IgD-negative memory B cell (primary cell): ENCODE measurements around the gene LTA4H. TPM values are rescaled to one million over a fixed set of nuclear protein-coding genes. Genes with fewer than 3 reads are reported as not detected.
A peak's percentile ranks its signal among the peaks of the same experiment; 100 is the strongest.

Source experiments
- H3K27ac Mint-ChIP-seq, 3 donors: one replicate each; pipeline ENCODE4 v1.8.0; 2020 to 2022; ENCODE audit warnings: mild to moderate bottlenecking in 3 of 3, mixed read lengths in 3 of 3, moderate library complexity in 1 of 3
- H3K27me3 Mint-ChIP-seq: one replicate; pipeline ENCODE4 v1.8.0; 2021; ENCODE audit warnings: mixed read lengths
- H3K36me3 Mint-ChIP-seq: one replicate; pipeline ENCODE4 v1.8.0; 2020; ENCODE audit warnings: mild to moderate bottlenecking, mixed read lengths
- H3K4me1 Mint-ChIP-seq, 3 donors: one replicate each; pipeline ENCODE4 v1.8.0; 2020 to 2022; ENCODE audit warnings: mixed read lengths in 3 of 3, mild to moderate bottlenecking in 1 of 3
- H3K4me3 Mint-ChIP-seq, 4 donors: one replicate each; pipeline ENCODE4 v1.8.0; 2020 to 2022; ENCODE audit warnings: mild to moderate bottlenecking in 4 of 4, mixed read lengths in 4 of 4, moderate library complexity in 3 of 4
- H3K9me3 Mint-ChIP-seq, 3 donors: one replicate each; pipeline ENCODE4 v1.8.0; 2020 to 2021; ENCODE audit warnings: mixed read lengths in 3 of 3, mild to moderate bottlenecking in 1 of 3
- polyA plus RNA-seq: library from polyadenylated mRNA; unstranded; fragments of 300-500 nt; fragmentation: Illumina TruSeq; gene quantifications from one replicate; pipeline ENCODE4 v1.2.3, GENCODE V29; 2021

The LTA4H gene
- polyA plus RNA-seq, 1 donor from 2014 or later, result 122 TPM

- Mint-ChIP-seq H3K27ac (no peak overlapping the region), H3K4me1 (peaks cover 10 to 21% (median 18%) of the 10 kb centered on the region in 3 donors), H3K4me3 (no peak overlapping the region), H3K36me3 (peaks cover 1% of the 10 kb centered on the region), H3K27me3 (no peaks in the 10 kb centered on the region), H3K9me3 (no peaks in the 10 kb centered on the region)
Measured at GRCh38 chr12:96064966-96065365, 29.6 kb upstream of the LTA4H start.

GRCh38 chr12:96064271-96064670 is 28.9 kb upstream of the LTA4H start:
- Mint-ChIP-seq H3K4me1 (peaks cover 10 to 21% (median 18%) of the 10 kb centered on the region in 3 donors), H3K27me3 (no peaks in the 10 kb centered on the region), H3K27ac (peak overlapping the region in 2 of 3 donors; percentile 32 to 72), H3K4me3 (peak overlapping the region in 1 of 4 donors; percentile 0), H3K36me3 (peaks cover 1% of the 10 kb centered on the region), H3K9me3 (no peaks in the 10 kb centered on the region)

GRCh38 chr12:96063046-96063445 is 27.7 kb upstream of the LTA4H start:
- H3K4me3 Mint-ChIP-seq, result peak overlapping the region in 1 of 4 donors; percentile 63
- no peaks in the 10 kb centered on the region for H3K9me3 Mint-ChIP-seq
- no peaks in the 10 kb centered on the region for H3K27me3 Mint-ChIP-seq
- H3K27ac Mint-ChIP-seq, result peak overlapping the region in 2 of 3 donors; percentile 84 to 86
- peaks cover 1% of the 10 kb centered on the region for H3K36me3 Mint-ChIP-seq
- H3K4me1 Mint-ChIP-seq, result peaks cover 10 to 21% (median 18%) of the 10 kb centered on the region in 3 donors

GRCh38 chr12:96061864-96062453 is 26.6 kb upstream of the LTA4H start:
- peaks cover 10 to 23% (median 21%) of the 10 kb centered on the region in 3 donors for H3K4me1 Mint-ChIP-seq
- no peaks in the 10 kb centered on the region for H3K27me3 Mint-ChIP-seq
- peaks cover 0 to 4% (median 2%) of the 10 kb centered on the region in 3 donors for H3K9me3 Mint-ChIP-seq
- peaks cover 1% of the 10 kb centered on the region for H3K36me3 Mint-ChIP-seq
- peak overlapping the region; percentile 46 to 94 (median 85) for H3K27ac Mint-ChIP-seq
- H3K4me3 Mint-ChIP-seq, result peak overlapping the region; percentile 3 to 92 (median 50)

GRCh38 chr12:96061323-96061722 is 25.9 kb upstream of the LTA4H start:
- Mint-ChIP-seq H3K36me3 (peaks cover 1% of the 10 kb centered on the region), H3K4me3 (no peak overlapping the region), H3K4me1 (peaks cover 10 to 23% (median 21%) of the 10 kb centered on the region in 3 donors), H3K9me3 (peaks cover 0 to 4% (median 2%) of the 10 kb centered on the region in 3 donors), H3K27ac (peak overlapping the region in 1 of 3 donors; percentile 94), H3K27me3 (no peaks in the 10 kb centered on the region)

- Mint-ChIP-seq H3K36me3 (peaks cover 1% of the 10 kb centered on the region), H3K9me3 (peaks cover 0 to 4% (median 2%) of the 10 kb centered on the region in 3 donors), H3K4me1 (peaks cover 10 to 23% (median 21%) of the 10 kb centered on the region in 3 donors), H3K4me3 (no peak overlapping the region), H3K27ac (peak overlapping the region in 1 of 3 donors; percentile 84), H3K27me3 (no peaks in the 10 kb centered on the region)
Measured at GRCh38 chr12:96060041-96060440, 24.7 kb upstream of the LTA4H start.

GRCh38 chr12:96057986-96058553 is 22.7 kb upstream of the LTA4H start:
- Mint-ChIP-seq H3K27ac (peak overlapping the region in 1 of 3 donors; percentile 2), H3K4me1 (peaks cover 8 to 21% (median 10%) of the 10 kb centered on the region in 3 donors), H3K27me3 (no peaks in the 10 kb centered on the region), H3K36me3 (peaks cover 1% of the 10 kb centered on the region), H3K9me3 (peaks cover 0 to 4% (median 2%) of the 10 kb centered on the region in 3 donors), H3K4me3 (no peak overlapping the region)

GRCh38 chr12:96056646-96057455 is 21.5 kb upstream of the LTA4H start:
- Mint-ChIP-seq H3K4me3 (no peak overlapping the region), H3K27ac (peak overlapping the region in 1 of 3 donors; percentile 2), H3K4me1 (peaks cover 2 to 19% (median 5%) of the 10 kb centered on the region in 3 donors), H3K9me3 (peaks cover 0 to 4% (median 2%) of the 10 kb centered on the region in 3 donors), H3K27me3 (no peaks in the 10 kb centered on the region), H3K36me3 (no peaks in the 10 kb centered on the region)

GRCh38 chr12:96054244-96054610 is 18.8 kb upstream of the LTA4H start:
- H3K27ac Mint-ChIP-seq, result no peak overlapping the region

GRCh38 chr12:96053476-96054243 is 18.3 kb upstream of the LTA4H start:
- no peaks in the 10 kb centered on the region for H3K27me3 Mint-ChIP-seq
- no peak overlapping the region for H3K4me3 Mint-ChIP-seq
- no peaks in the 10 kb centered on the region for H3K36me3 Mint-ChIP-seq
- H3K4me1 Mint-ChIP-seq, result peaks cover 6 to 13% (median 8%) of the 10 kb centered on the region in 3 donors
- H3K9me3 Mint-ChIP-seq, result peaks cover 0 to 7% (median 2%) of the 10 kb centered on the region in 3 donors
- no peak overlapping the region for H3K27ac Mint-ChIP-seq

More at GRCh38 chr12:96054244-96054610, 18.8 kb upstream of the LTA4H start:
- H3K27me3 Mint-ChIP-seq, result no peaks in the 10 kb centered on the region
- H3K36me3 Mint-ChIP-seq, result no peaks in the 10 kb centered on the region
- H3K9me3 Mint-ChIP-seq, result peaks cover 0 to 7% (median 2%) of the 10 kb centered on the region in 3 donors
- H3K4me3 Mint-ChIP-seq, result no peak overlapping the region
- peaks cover 3 to 11% (median 4%) of the 10 kb centered on the region in 3 donors for H3K4me1 Mint-ChIP-seq

GRCh38 chr12:96051756-96052485 is 16.5 kb upstream of the LTA4H start:
- Mint-ChIP-seq H3K4me1 (peaks cover 19 to 25% (median 24%) of the 10 kb centered on the region in 3 donors), H3K36me3 (no peaks in the 10 kb centered on the region), H3K27ac (peak overlapping the region in 1 of 3 donors; percentile 44), H3K4me3 (no peak overlapping the region), H3K9me3 (peaks cover 0 to 3% (median 0%) of the 10 kb centered on the region in 3 donors), H3K27me3 (no peaks in the 10 kb centered on the region)

- Mint-ChIP-seq H3K4me3 (no peak overlapping the region), H3K27ac (no peak overlapping the region), H3K9me3 (peaks cover 0 to 3% (median 0%) of the 10 kb centered on the region in 3 donors), H3K36me3 (no peaks in the 10 kb centered on the region), H3K4me1 (peaks cover 34 to 40% (median 38%) of the 10 kb centered on the region in 3 donors), H3K27me3 (no peaks in the 10 kb centered on the region)
Measured at GRCh38 chr12:96050139-96050538, 14.8 kb upstream of the LTA4H start.

- H3K9me3 Mint-ChIP-seq, result peaks cover 0 to 3% (median 0%) of the 10 kb centered on the region in 3 donors
- no peak overlapping the region for H3K4me3 Mint-ChIP-seq
- H3K27me3 Mint-ChIP-seq, result no peaks in the 10 kb centered on the region
- H3K36me3 Mint-ChIP-seq, result no peaks in the 10 kb centered on the region
- H3K4me1 Mint-ChIP-seq, result peaks cover 44 to 50% (median 47%) of the 10 kb centered on the region in 3 donors
- H3K27ac Mint-ChIP-seq, result no peak overlapping the region
Measured at GRCh38 chr12:96049101-96049500, 13.7 kb upstream of the LTA4H start.
